OCI-LY1 (cell line): Measurements from ENCODE around the gene SLC16A1.

Experiments used
- H2AFZ ChIP-seq: fragments of 200-600 bp; sonication (generic), shearing (Covaris generic); 2 replicates; pipeline ENCODE4 v1.6.0; 2014; ENCODE audit warnings: antibody characterized with exemption, mild to moderate bottlenecking, low read length
- H3F3A ChIP-seq: fragments of 200-600 bp; sonication (generic), shearing (Covaris generic); 2 replicates; pipeline ENCODE4 v1.6.0; 2014; ENCODE audit warnings: mild to moderate bottlenecking, antibody characterized with exemption, low read length, moderate library complexity; ENCODE audit not compliant: insufficient read depth
- H3K27ac ChIP-seq: fragments of 200-600 bp; sonication (generic); 2 replicates; pipeline ENCODE4 v1.5.1; 2014; ENCODE audit warnings: low read length, mixed run types, mild to moderate bottlenecking, low read depth; ENCODE audit not compliant: poor library complexity, severe bottlenecking
- H3K27me3 ChIP-seq: fragments of 200-600 bp; sonication (generic); 2 replicates; pipeline ENCODE4 v1.6.0; 2014; ENCODE audit warnings: antibody characterized with exemption, mild to moderate bottlenecking, low read length, moderate library complexity; ENCODE audit not compliant: insufficient read depth
- H3K36me3 ChIP-seq: fragments of 200-600 bp; sonication (generic); 2 replicates; pipeline ENCODE4 v1.6.1; 2014; ENCODE audit warnings: mild to moderate bottlenecking, antibody characterized with exemption, low read length, moderate library complexity, mixed read lengths; ENCODE audit not compliant: insufficient read depth
- H3K4me1 ChIP-seq: fragments of 200-600 bp; sonication (generic); 2 replicates; pipeline ENCODE4 v1.5.1; 2014; ENCODE audit warnings: mild to moderate bottlenecking, low read length, moderate library complexity; ENCODE audit not compliant: insufficient read depth, severe bottlenecking
- H3K4me2 ChIP-seq: fragments of 200-600 bp; sonication (generic), shearing (Covaris generic); 2 replicates; pipeline ENCODE4 v1.6.1; 2014; ENCODE audit warnings: low read length
- H3K4me3 ChIP-seq: fragments of 200-600 bp; sonication (generic); 2 replicates; pipeline ENCODE4 v1.5.1; 2014; ENCODE audit warnings: low read length, low read depth, mild to moderate bottlenecking, mixed read lengths; ENCODE audit not compliant: poor library complexity, severe bottlenecking
- H3K79me2 ChIP-seq: fragments of 200-600 bp; shearing (Covaris generic); 2 replicates; pipeline ENCODE4 v1.6.1; 2016; ENCODE audit warnings: mixed run types, low read length, mixed read lengths; ENCODE audit not compliant: insufficient read depth
- H3K9ac ChIP-seq: fragments of 200-600 bp; sonication (generic), shearing (Covaris generic); 2 replicates; pipeline ENCODE4 v1.6.1; 2014; ENCODE audit warnings: mild to moderate bottlenecking, low read length, mixed read lengths
- H3K9me2 ChIP-seq: fragments of 200-600 bp; sonication (generic), shearing (Covaris generic); 2 replicates; pipeline ENCODE4 v1.6.1; 2014; ENCODE audit warnings: low read depth, mild to moderate bottlenecking, low read length, mixed read lengths
- H3K9me3 ChIP-seq: fragments of 200-600 bp; shearing (Covaris generic); 2 replicates; pipeline ENCODE4 v1.6.1; 2014; ENCODE audit warnings: low read length, mixed read lengths
- H4K20me1 ChIP-seq: fragments of 200-600 bp; sonication (generic), shearing (Covaris generic); 2 replicates; pipeline ENCODE4 v1.6.0; 2016; ENCODE audit warnings: mild to moderate bottlenecking, low read length; ENCODE audit not compliant: insufficient read depth
- CTCF ChIP-seq: fragments of 200-600 bp; sonication (generic), shearing (Covaris generic); IDR thresholded peaks from 2 replicates; pipeline ENCODE4 v1.5.1; 2017; ENCODE audit warnings: mild to moderate bottlenecking, antibody characterized with exemption, low read length, moderate library complexity, mixed read lengths
- EZH2 ChIP-seq: fragments of 200-600 bp; sonication (generic), shearing (Covaris generic); IDR thresholded peaks from 2 replicates; pipeline ENCODE4 v1.8.0; 2017; ENCODE audit warnings: borderline replicate concordance, mixed run types, mild to moderate bottlenecking, antibody characterized with exemption, low read length, moderate library complexity, mixed read lengths

SLC16A1 gene

GRCh38 chr1:112954017-112954650 is 1.9 kb downstream of the SLC16A1 start:
- Histone ChIP-seq H3K4me2 (peak overlapping the region; percentile 92), H3K9ac (peak overlapping the region; percentile 95), H3K4me3 (peak overlapping the region; percentile 95), H3K79me2 (peaks cover 79% of the 10 kb centered on the region), H3K9me3 (no peaks in the 10 kb centered on the region), H3K4me1 (peaks cover 56% of the 10 kb centered on the region), H2AFZ (no peak overlapping the region), H3K27me3 (no peaks in the 10 kb centered on the region), H3K9me2 (no peaks in the 10 kb centered on the region), H3K36me3 (peaks cover 3% of the 10 kb centered on the region; the same call in 1 of the 2 replicates), H3F3A (no peaks in the 10 kb centered on the region), H3K27ac (peak overlapping the region; percentile 28), H4K20me1 (no peaks in the 10 kb centered on the region)
- TF ChIP-seq EZH2 (no peak), CTCF (no peak)

- H3K79me2 ChIP-seq, result peaks cover 95% of the 10 kb centered on the region
- no peaks in the 10 kb centered on the region for H3K27me3 ChIP-seq
- H4K20me1 ChIP-seq, result no peaks in the 10 kb centered on the region
- TF ChIP-seq EZH2, result no peak
- TF ChIP-seq CTCF, result no peak
- H3K4me2 ChIP-seq, result no peak overlapping the region
- no peak overlapping the region for H3K4me3 ChIP-seq
- H3K36me3 ChIP-seq, result peaks cover 8% of the 10 kb centered on the region
- H3K4me1 ChIP-seq, result peaks cover 40% of the 10 kb centered on the region
- H3K9me3 ChIP-seq, result no peaks in the 10 kb centered on the region
- H3K9me2 ChIP-seq, result no peaks in the 10 kb centered on the region
- H3K27ac ChIP-seq, result no peak overlapping the region
- H3F3A ChIP-seq, result no peaks in the 10 kb centered on the region
- H2AFZ ChIP-seq, result no peak overlapping the region
- no peak overlapping the region for H3K9ac ChIP-seq
Observed at GRCh38 chr1:112950426-112950825, 5.6 kb downstream of the SLC16A1 start.

GRCh38 chr1:112946683-112947082 is 9.3 kb downstream of the SLC16A1 start:
- Histone ChIP-seq H2AFZ (no peak overlapping the region), H3F3A (no peaks in the 10 kb centered on the region), H3K9me2 (no peaks in the 10 kb centered on the region), H4K20me1 (no peaks in the 10 kb centered on the region), H3K9me3 (no peaks in the 10 kb centered on the region), H3K27ac (no peak overlapping the region), H3K36me3 (peaks cover 23% of the 10 kb centered on the region), H3K4me2 (no peak overlapping the region), H3K9ac (no peak overlapping the region), H3K4me1 (peaks cover 7% of the 10 kb centered on the region), H3K27me3 (no peaks in the 10 kb centered on the region), H3K4me3 (no peak overlapping the region), H3K79me2 (peaks cover 85% of the 10 kb centered on the region)
- TF ChIP-seq CTCF (no peak), EZH2 (no peak)
